NOMO-1 treated with dmso at 0.1 percent for 144 hours (cell line): ENCODE results near the gene DGCR8.

Experiments used
- DNase-seq: peaks from one replicate; lab custom pipeline; 2025; ENCODE audit not compliant: unreplicated experiment; lab: John Stamatoyannopoulos, UW

DGCR8 gene

DNA sequence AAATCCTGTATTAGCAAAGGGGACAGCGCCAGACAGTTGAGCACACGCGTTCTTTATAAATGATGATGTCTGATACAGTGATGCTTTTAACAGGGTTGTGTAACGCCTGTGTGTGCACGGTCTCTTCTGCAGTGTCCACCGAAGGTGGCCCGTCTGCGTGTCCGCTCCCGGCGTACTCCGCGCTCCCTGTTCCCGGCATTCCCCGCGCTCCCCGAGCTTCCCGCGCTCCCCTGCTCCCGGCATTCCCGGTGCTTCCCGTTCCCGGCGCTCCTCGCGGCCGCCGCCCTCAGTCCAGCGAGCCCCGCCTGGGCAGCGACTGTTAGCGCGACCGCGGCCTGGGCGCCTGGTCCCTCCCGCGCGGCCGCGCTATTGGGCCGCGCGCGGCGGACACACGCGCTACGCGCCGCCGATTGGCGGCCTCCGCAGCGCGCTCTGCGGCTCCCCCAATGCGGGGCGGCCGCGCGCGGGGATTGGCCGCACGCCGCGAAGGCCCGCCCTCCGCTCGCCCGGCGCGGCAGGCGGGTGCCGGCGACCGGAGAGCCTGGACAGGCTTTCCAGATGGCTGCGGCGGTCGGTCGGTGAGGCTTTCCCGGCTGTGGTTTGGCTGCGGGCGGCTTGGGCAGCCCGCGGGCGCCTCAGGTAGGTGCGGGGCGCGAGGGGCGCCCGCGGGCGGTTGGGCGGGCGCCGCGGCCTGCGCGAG lies at the start of gene DGCR8:
Gene DGCR8, plus strand, starts transcription at position 497 of the 700 bp plus-strand sequence. CDS start 5,723 bp downstream, outside the sequence.
- DNase-seq, result peak; percentile 69

DNA sequence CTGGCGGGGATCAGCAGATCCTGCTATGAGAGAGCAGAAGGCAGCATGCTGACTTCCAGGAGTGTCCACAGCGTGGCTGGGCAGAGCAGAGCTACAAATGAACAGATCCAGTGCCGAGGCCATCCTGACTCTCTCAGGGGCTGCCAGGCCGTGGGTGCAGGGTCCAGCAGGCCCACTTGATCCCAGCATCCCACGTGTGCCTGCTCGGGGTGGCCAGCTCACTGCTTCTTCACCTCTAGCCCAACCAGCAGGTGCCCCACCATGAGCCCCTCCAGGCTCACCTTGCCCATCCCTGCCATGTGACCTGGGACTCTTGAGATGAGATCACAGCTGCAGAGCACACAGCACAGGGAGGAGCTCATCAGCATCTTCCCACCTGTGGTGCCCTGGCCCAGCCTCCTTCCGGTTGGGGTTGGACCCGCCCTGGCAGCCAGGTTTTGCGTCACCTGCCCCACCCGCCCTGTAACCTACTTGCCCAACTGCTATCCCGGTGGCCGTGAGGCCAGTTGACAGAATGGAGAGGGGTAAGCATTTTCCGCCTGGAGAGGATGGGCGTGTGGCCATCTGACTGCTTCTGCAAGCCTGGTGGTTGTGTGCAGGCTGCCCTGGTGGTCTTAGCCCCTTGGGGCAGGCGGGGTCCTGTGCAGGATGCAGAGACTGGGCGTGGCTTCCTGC lies 48.2 kb upstream of the DGCR8 start:
- no peak for DNase-seq

- no peak for DNase-seq
These were observed 47.5 kb upstream of the DGCR8 start for GRCh38 chr22:20032407-20032991.

GRCh38 chr22:20033045-20033706 lies 46.9 kb upstream of the DGCR8 start:
- no peak for DNase-seq

DNA sequence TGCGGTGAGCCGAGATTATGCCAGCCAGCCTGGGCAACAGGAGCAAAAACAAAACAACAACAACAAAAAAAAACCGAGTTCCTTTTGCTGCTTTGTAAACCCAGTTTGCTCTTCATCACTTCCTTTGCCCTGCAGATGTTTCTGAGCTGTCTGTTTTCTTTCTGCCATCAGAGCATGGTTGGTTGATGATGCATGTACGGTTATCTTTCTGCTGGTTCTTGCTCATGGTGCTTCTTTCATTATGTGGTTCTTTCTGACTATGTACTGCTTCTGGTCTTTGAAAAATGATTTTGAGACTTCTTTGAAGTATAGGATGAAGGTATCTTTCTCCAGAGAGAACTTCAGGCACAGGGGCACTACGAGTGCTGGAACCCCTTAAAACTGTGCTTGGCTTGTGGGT lies 45.9 kb upstream of the DGCR8 start:
- DNase-seq, result no peak

GRCh38 chr22:20035375-20036083 lies 44.5 kb upstream of the DGCR8 start:
- no peak for DNase-seq

DNA sequence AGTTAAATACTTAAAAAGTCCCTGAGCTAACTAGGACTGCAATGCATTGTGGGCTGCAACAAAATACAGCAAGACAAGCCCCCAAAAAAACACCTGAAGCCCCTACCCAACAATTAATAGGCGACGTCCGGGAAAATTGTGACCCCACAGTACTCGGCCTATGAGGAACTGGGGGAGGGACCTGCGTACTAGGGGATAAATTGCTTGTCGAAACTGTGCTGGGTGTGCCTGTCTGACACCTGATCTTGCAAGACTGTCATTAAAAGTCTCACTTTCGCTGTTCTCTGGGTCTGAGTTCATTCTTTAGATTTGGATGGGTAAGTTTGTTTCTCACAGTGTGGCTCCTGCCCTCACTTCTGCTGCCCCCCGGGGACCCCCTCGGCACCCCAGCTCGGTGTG lies 44.0 kb upstream of the DGCR8 start:
- no peak for DNase-seq

DNA sequence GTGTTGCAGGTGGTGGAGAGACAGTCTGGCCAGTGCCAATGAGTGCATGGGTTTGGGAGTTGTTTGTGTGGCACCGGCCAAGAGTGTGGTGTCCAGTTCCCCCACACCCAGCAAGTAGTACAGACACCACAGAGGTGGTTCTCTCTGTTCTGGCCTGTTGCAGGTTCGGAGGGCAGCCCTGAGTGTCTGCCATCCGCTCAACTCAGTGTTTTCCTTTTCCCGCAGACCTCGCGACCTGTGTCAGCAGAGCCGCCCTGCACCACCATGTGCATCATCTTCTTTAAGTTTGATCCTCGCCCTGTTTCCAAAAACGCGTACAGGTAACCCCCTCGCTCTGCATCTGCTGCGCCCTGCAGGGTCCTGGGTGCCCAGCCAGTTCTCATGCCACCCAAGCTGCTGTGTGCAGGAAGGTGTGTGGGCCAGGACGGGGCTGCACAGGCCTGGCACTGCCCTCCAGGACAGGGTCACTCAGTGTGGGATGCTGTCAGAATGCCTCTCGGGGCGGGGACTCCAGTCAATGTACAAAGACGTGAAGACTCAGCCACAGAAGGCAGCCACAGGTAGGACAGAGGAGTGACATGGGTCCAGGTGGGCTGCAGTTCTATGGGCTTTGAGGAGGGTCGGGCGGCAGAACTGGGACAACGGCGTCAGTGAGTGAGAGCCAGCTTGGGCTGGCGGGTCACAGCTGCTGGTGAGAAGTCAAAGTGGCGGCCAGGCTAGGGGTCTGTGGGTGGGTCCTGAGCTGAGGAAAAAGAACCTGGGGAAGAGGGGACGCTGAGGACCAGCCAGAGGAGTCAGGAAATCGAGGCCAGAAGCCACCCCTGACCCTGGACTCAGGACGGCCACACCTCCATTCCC lies 43.3 kb upstream of the DGCR8 start:
- DNase-seq, result no peak

- DNase-seq, result no peak
These were observed 42.6 kb upstream of the DGCR8 start for GRCh38 chr22:20037419-20037818.

- DNase-seq, result no peak
These were observed 41.5 kb upstream of the DGCR8 start for GRCh38 chr22:20038574-20038973.

- DNase-seq, result no peak
These were observed 40.2 kb upstream of the DGCR8 start for GRCh38 chr22:20039683-20040325.

DNA sequence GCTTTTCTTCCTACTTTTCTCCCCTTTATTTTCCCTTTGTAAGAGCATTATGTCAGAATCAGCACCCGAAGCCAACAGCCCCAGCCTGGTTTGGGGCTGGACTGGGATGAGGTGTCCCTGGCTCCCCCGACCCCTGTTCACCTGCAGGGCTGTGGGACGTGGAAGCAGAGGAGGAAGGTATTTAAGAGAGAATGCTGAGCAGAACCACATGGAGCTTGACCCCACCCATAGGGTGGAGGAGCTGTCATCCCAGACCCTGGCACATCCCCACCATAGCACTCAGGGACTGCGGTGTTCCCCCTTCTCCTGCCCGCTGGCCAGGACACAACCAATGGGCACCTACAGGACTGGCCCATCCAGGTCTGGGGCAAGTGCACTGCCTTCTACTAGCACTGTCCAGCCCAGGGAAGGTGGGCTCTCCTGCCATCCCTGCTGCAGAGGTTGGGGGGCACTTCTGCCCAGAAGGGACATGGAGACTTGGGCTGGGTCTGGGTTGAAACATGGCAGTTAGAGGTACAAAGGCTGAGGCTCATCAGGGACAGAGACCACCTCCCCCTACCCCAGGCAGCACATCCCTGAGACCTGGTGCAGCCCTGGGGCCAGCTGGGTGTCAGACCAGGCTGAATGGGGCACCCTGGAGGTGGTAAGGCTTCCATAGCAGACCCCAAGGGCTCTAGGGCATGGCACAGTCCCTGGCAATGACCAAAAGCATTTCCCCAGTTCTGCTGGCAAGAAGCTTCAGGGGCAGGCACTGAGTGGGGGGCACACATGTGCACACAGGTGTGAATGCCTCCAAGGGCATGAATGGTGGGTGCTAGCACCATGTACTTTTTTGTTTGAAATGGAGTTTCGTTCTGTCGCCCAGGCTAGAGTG lies 39.5 kb upstream of the DGCR8 start:
- DNase-seq, result no peak

- no peak for DNase-seq
These were observed 36.7 kb upstream of the DGCR8 start for GRCh38 chr22:20043057-20043996.

GRCh38 chr22:20043997-20044342 lies 36.1 kb upstream of the DGCR8 start:
- no peak for DNase-seq

DNA sequence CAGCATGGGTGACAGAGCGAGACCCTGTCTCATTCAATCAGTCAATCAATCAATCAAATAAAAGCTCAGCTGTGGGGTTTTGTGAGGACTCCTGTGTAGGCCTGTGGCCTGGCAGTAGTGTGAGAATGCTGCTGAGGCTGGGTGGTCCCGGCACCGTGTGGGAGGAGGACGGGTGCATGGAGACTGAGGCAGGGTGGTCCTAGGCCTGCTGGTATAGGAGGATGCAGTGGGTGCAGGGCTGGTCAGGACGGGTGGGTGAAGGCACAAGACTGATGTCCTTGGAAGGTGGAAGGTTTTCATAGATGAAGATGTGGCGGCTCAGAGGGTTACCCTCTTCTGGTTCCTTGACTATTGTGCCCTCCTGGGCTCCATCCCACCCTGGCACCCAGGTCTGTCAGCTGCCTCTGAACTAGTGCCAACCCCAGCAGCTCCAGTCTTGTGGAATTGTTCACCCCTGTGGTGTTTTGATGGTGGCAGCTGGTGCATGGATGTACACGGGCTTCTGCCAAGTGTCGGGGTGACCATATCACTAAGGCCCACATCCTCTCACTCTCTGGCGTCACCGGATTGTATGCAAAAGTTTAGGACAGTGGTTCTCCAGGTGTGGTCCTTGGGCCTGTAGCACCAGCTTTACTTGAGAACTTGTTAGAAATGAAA lies 35.4 kb upstream of the DGCR8 start:
- no peak for DNase-seq

DNA sequence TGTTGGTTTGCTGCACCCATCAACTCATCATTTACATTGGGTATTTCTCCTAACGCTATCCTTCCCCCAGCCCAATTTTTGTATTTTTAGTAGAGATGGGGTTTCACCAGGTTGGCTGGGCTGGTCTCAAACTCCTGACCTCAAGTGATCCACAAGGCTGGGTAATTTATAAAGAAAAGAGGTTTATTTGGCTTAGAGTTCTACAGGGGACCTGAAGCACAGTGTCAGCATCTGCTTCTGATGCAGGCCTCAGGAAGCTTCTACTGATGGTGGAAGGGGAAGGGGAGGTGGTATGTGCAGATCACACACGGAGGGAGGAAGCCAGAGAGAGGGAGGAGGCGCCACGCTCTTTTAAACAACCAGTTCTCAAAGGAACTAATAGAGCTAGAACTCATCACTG lies 33.3 kb upstream of the DGCR8 start:
- DNase-seq, result no peak

GRCh38 chr22:20051927-20052308 lies 28.1 kb upstream of the DGCR8 start:
- no peak for DNase-seq
